NCI-H345 (cell line): Measurements from ENCODE around the gene DIAPH3.

ENCODE experiments used
- DNase-seq: peaks from one replicate; lab custom pipeline; 2025; lab: John Stamatoyannopoulos, UW

The DIAPH3 gene

GRCh38 chr13:59672445-59672844, 491.3 kb downstream of the DIAPH3 start:
- DNase-seq: no peak

- DNase-seq: no peak
Measured at GRCh38 chr13:59671881-59672280, 491.8 kb downstream of the DIAPH3 start.

GRCh38 chr13:59666504-59666903, 497.2 kb downstream of the DIAPH3 start:
- DNase-seq: no peak

GRCh38 chr13:59665732-59666131, 498.0 kb downstream of the DIAPH3 start:
- no peak for DNase-seq

GRCh38 chr13:59665184-59665583, 498.5 kb downstream of the DIAPH3 start:
- DNase-seq: no peak

- no peak for DNase-seq
Measured at GRCh38 chr13:59664586-59664985, 499.1 kb downstream of the DIAPH3 start.

GRCh38 chr13:59663707-59664106, 500.0 kb downstream of the DIAPH3 start:
- DNase-seq: no peak

- DNase-seq: no peak
Measured at GRCh38 chr13:59660582-59660981, 503.1 kb downstream of the DIAPH3 start.

- DNase-seq: no peak
Measured at GRCh38 chr13:59659981-59660380, 503.7 kb downstream of the DIAPH3 start.

GRCh38 chr13:59658738-59659330, 504.9 kb downstream of the DIAPH3 start:
- no peak for DNase-seq

GRCh38 chr13:59658027-59658737, 505.5 kb downstream of the DIAPH3 start:
- DNase-seq: no peak

- no peak for DNase-seq
Measured at GRCh38 chr13:59653916-59654315, 509.8 kb downstream of the DIAPH3 start.

GRCh38 chr13:59651479-59651878, 512.2 kb downstream of the DIAPH3 start:
- DNase-seq: no peak

- DNase-seq: no peak
Measured at GRCh38 chr13:59643906-59644626, 519.7 kb downstream of the DIAPH3 start.

GRCh38 chr13:59643364-59643841, 520.3 kb downstream of the DIAPH3 start:
- DNase-seq: no peak

GRCh38 chr13:59641817-59642216, 521.9 kb downstream of the DIAPH3 start:
- no peak for DNase-seq

GRCh38 chr13:59641261-59641660, 522.5 kb downstream of the DIAPH3 start:
- DNase-seq: no peak

GRCh38 chr13:59638404-59638803, 525.3 kb downstream of the DIAPH3 start:
- no peak for DNase-seq

- no peak for DNase-seq
Measured at GRCh38 chr13:59635589-59635988, 528.1 kb downstream of the DIAPH3 start.

- DNase-seq: no peak
Measured at GRCh38 chr13:59633290-59633689, 530.4 kb downstream of the DIAPH3 start.

GRCh38 chr13:59631271-59631670, 532.5 kb downstream of the DIAPH3 start:
- DNase-seq: no peak

- DNase-seq: no peak
Measured at GRCh38 chr13:59625111-59625510, 538.6 kb downstream of the DIAPH3 start.
